ENCODE results near the gene PCYT1A. TPM values are rescaled to one million over a fixed set of nuclear protein-coding genes. Genes with fewer than 3 reads are reported as not detected.

Gene PCYT1A
- total RNA-seq, 1 experiment from 2014 or later: 63.8 TPM

GRCh38 chr3:196287090-196287439, 461 bp downstream of the PCYT1A start:
- H3K4me2 ChIP-seq (ENCODE audit: low read length): peak overlapping the region; percentile 85
- peak overlapping the region; percentile 98 for H3K9ac ChIP-seq (ENCODE audit: low read length)
- TF ChIP-seq EZH2phosphoT487 (IDR thresholded peaks at IDR 0.05; ENCODE audit: borderline replicate concordance, low read length) (no peak), CTCF (conservative IDR thresholded peaks at IDR 0.05; ENCODE audit: low read depth, low read length) (no peak), EZH2 (IDR thresholded peaks at IDR 0.05; ENCODE audit: low read length, unreplicated experiment) (no peak)
- H3K4me1 ChIP-seq (ENCODE audit: insufficient read depth, low read length): peaks cover 19% of the 10 kb centered on the region
- H3K79me2 ChIP-seq (ENCODE audit: low read length): peaks cover 64% of the 10 kb centered on the region
- CTCF ChIA-PET: no interaction called here
- no peaks in the 10 kb centered on the region for H3K9me2 ChIP-seq (replicated peaks; ENCODE audit: low read length)
- peak overlapping the region; percentile 75 for H2AFZ ChIP-seq (ENCODE audit: low read length)
- peak; percentile 31 for ATAC-seq
- POLR2A ChIA-PET (ENCODE audit: unreplicated experiment): interaction anchor here (0.5 to 0.6 kb wide), 2 partner anchors 16 to 285 kb away, joined by 4 to 5 read pairs; no protein-coding TSS in a partner anchor
- DNase-seq: peak; percentile 31
- H3F3A ChIP-seq (ENCODE audit: low read length, unreplicated experiment): no peaks in the 10 kb centered on the region
- BruUV-seq (replicated peaks): TSS peak; percentile 51
- peak overlapping the region; percentile 87 for H3K27ac ChIP-seq (ENCODE audit: low read length)
- intact Hi-C loops (cut with micrococcal nuclease): loop anchor here (1.0 kb wide), 1 partner anchor 17 kb away; no protein-coding TSS in a partner anchor
- H3K9me3 ChIP-seq (ENCODE audit: low read length): no peaks in the 10 kb centered on the region
- peak overlapping the region; percentile 90 for H3K4me3 ChIP-seq (ENCODE audit: low read length)
- H3K36me3 ChIP-seq (ENCODE audit: low read depth, low read length): no peaks in the 10 kb centered on the region
- H4K20me1 ChIP-seq (ENCODE audit: low read length): peaks cover 9% of the 10 kb centered on the region; the same call in 1 of the 2 replicates
- H3K27me3 ChIP-seq (ENCODE audit: low read length): no peaks in the 10 kb centered on the region

- TF ChIP-seq EZH2 (IDR thresholded peaks at IDR 0.05; ENCODE audit: low read length, unreplicated experiment) (no peak), EZH2phosphoT487 (IDR thresholded peaks at IDR 0.05; ENCODE audit: borderline replicate concordance, low read length) (no peak), CTCF (conservative IDR thresholded peaks at IDR 0.05; ENCODE audit: low read depth, low read length) (no peak)
- no peaks in the 10 kb centered on the region for H3F3A ChIP-seq (ENCODE audit: low read length, unreplicated experiment)
- no peak for ATAC-seq
- H4K20me1 ChIP-seq (ENCODE audit: low read length): peaks cover 9% of the 10 kb centered on the region; the same call in 1 of the 2 replicates
- no TSS peak for BruUV-seq (replicated peaks)
- H2AFZ ChIP-seq (ENCODE audit: low read length): no peak overlapping the region
- peaks cover 26% of the 10 kb centered on the region for H3K4me1 ChIP-seq (ENCODE audit: insufficient read depth, low read length)
- H3K27me3 ChIP-seq (ENCODE audit: low read length): no peaks in the 10 kb centered on the region
- intact Hi-C loops (cut with micrococcal nuclease): no loop called here
- ChIA-PET POLR2A (ENCODE audit: unreplicated experiment) (no interaction called here), CTCF (no interaction called here)
- H3K4me3 ChIP-seq (ENCODE audit: low read length): peak overlapping the region; percentile 22; the same call in 1 of the 2 replicates
- H3K36me3 ChIP-seq (ENCODE audit: low read depth, low read length): no peaks in the 10 kb centered on the region
- H3K9ac ChIP-seq (ENCODE audit: low read length): no peak overlapping the region
- H3K9me3 ChIP-seq (ENCODE audit: low read length): no peaks in the 10 kb centered on the region
- H3K4me2 ChIP-seq (ENCODE audit: low read length): peak overlapping the region; percentile 30
- H3K79me2 ChIP-seq (ENCODE audit: low read length): peaks cover 85% of the 10 kb centered on the region
- no peak for DNase-seq
- H3K9me2 ChIP-seq (replicated peaks; ENCODE audit: low read length): no peaks in the 10 kb centered on the region
- no peak overlapping the region for H3K27ac ChIP-seq (ENCODE audit: low read length)
Observed at GRCh38 chr3:196284396-196284795, 3.1 kb downstream of the PCYT1A start.

DNA sequence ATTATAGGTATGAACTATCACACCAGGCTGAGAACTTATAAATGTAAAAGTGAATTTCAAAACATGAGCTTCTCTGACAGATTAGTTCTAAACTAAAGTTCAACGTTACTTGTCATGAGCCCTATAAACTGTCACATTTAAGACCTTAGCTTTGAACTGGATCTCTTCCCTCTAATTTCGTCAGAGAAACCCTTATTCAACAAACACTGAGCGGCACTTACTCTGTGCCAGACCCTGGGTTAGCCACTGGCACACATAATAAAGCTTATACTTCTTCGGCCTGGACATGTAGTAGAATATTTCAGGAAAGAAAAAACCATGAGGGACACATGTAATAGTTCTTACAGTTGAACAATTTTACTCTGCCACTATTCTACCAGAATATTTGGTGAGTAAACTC, 5.6 kb downstream of the PCYT1A start:
- TF ChIP-seq CTCF (conservative IDR thresholded peaks at IDR 0.05; ENCODE audit: low read depth, low read length): no peak
- no peak for TF ChIP-seq EZH2phosphoT487 (IDR thresholded peaks at IDR 0.05; ENCODE audit: borderline replicate concordance, low read length)
- no peak for TF ChIP-seq EZH2 (IDR thresholded peaks at IDR 0.05; ENCODE audit: low read length, unreplicated experiment)
- no peak for DNase-seq
- no TSS peak for BruUV-seq (replicated peaks)
- ATAC-seq: no peak
- Histone ChIP-seq H3K9me3 (ENCODE audit: low read length) (no peaks in the 10 kb centered on the region), H3K9ac (ENCODE audit: low read length) (no peak overlapping the region), H4K20me1 (ENCODE audit: low read length) (peaks cover 9% of the 10 kb centered on the region; the same call in 1 of the 2 replicates), H2AFZ (ENCODE audit: low read length) (no peak overlapping the region), H3K79me2 (ENCODE audit: low read length) (peaks cover 92% of the 10 kb centered on the region), H3K4me2 (ENCODE audit: low read length) (no peak overlapping the region), H3K9me2 (replicated peaks; ENCODE audit: low read length) (no peaks in the 10 kb centered on the region), H3K27me3 (ENCODE audit: low read length) (no peaks in the 10 kb centered on the region), H3F3A (ENCODE audit: low read length, unreplicated experiment) (no peaks in the 10 kb centered on the region), H3K27ac (ENCODE audit: low read length) (no peak overlapping the region), H3K4me3 (ENCODE audit: low read length) (no peak overlapping the region), H3K36me3 (ENCODE audit: low read depth, low read length) (no peaks in the 10 kb centered on the region), H3K4me1 (ENCODE audit: insufficient read depth, low read length) (peaks cover 36% of the 10 kb centered on the region)
- intact Hi-C loops (cut with micrococcal nuclease): no loop called here
- POLR2A ChIA-PET (ENCODE audit: unreplicated experiment): no interaction called here
- CTCF ChIA-PET: interaction anchor here (1.2 kb wide), 1 partner anchor 237 kb away, joined by 3 read pairs; no protein-coding TSS in a partner anchor
